ENCODE results near the gene UBE2E2.
"Not testable (repeated sequence)": the region's sequence is repeated elsewhere in the genome, so short reads cannot be mapped to it uniquely, and the experiment has no call there.

UBE2E2 gene

GRCh38 chr3:23343509-23343908 is 140.4 kb downstream of the UBE2E2 start:
- H3K27me3 ChIP-seq (ENCODE audit: insufficient read depth, low read length) = no peaks in the 10 kb centered on the region
- H3K27ac ChIP-seq (ENCODE audit: low read length) = no peak overlapping the region
- H3K4me1 ChIP-seq (ENCODE audit: insufficient read depth, low read length) = no peaks in the 10 kb centered on the region; the same call in 1 of the 2 replicates
- H3K9me3 ChIP-seq (ENCODE audit: insufficient read depth, low read depth, low read length) = peaks cover 6% of the 10 kb centered on the region
- no peak overlapping the region for H3K4me3 ChIP-seq (ENCODE audit: low read length)
- 0 out of 2 replicates have a peak, but pooled peaks cover 2% of the 10 kb centered on the region for H3K36me3 ChIP-seq (ENCODE audit: insufficient read depth, low read depth, low read length)
- H3K9ac ChIP-seq (ENCODE audit: low read depth, low read length) = no peak overlapping the region

- H3K4me1 ChIP-seq (ENCODE audit: insufficient read depth, low read length) = no peaks in the 10 kb centered on the region; the same call in 1 of the 2 replicates
These were observed 141.8 kb downstream of the UBE2E2 start for GRCh38 chr3:23344886-23345285.

GRCh38 chr3:23349444-23349843 is 146.3 kb downstream of the UBE2E2 start:
- not testable (repeated sequence) for H3K36me3 ChIP-seq (ENCODE audit: insufficient read depth, low read depth, low read length); H3K4me1 ChIP-seq (ENCODE audit: insufficient read depth, low read length); H3K4me3 ChIP-seq (ENCODE audit: low read length); H3K27ac ChIP-seq (ENCODE audit: low read length); H3K27me3 ChIP-seq (ENCODE audit: insufficient read depth, low read length); H3K9ac ChIP-seq (ENCODE audit: low read depth, low read length)
- peaks cover 16% of the 10 kb centered on the region for H3K9me3 ChIP-seq (ENCODE audit: insufficient read depth, low read depth, low read length)

More at GRCh38 chr3:23344886-23345285, 141.8 kb downstream of the UBE2E2 start:
- Histone ChIP-seq H3K36me3 (ENCODE audit: insufficient read depth, low read depth, low read length) (0 out of 2 replicates have a peak, but pooled peaks cover 7% of the 10 kb centered on the region), H3K9me3 (ENCODE audit: insufficient read depth, low read depth, low read length) (peaks cover 16% of the 10 kb centered on the region), H3K27me3 (ENCODE audit: insufficient read depth, low read length) (no peaks in the 10 kb centered on the region), H3K9ac (ENCODE audit: low read depth, low read length) (no peak overlapping the region), H3K4me3 (ENCODE audit: low read length) (no peak overlapping the region), H3K27ac (ENCODE audit: low read length) (no peak overlapping the region)

- no peaks in the 10 kb centered on the region for H3K4me1 ChIP-seq (ENCODE audit: insufficient read depth, low read length)
- H3K9ac ChIP-seq (ENCODE audit: low read depth, low read length) = no peak overlapping the region
- no peak overlapping the region for H3K4me3 ChIP-seq (ENCODE audit: low read length)
- H3K36me3 ChIP-seq (ENCODE audit: insufficient read depth, low read depth, low read length) = no peaks in the 10 kb centered on the region
- no peaks in the 10 kb centered on the region for H3K27me3 ChIP-seq (ENCODE audit: insufficient read depth, low read length)
- H3K9me3 ChIP-seq (ENCODE audit: insufficient read depth, low read depth, low read length) = no peaks in the 10 kb centered on the region
- no peak overlapping the region for H3K27ac ChIP-seq (ENCODE audit: low read length)
These were observed 153.0 kb downstream of the UBE2E2 start for GRCh38 chr3:23356169-23356568.

- Histone ChIP-seq H3K4me3 (ENCODE audit: low read length) (no peak overlapping the region), H3K27ac (ENCODE audit: low read length) (no peak overlapping the region), H3K27me3 (ENCODE audit: insufficient read depth, low read length) (no peaks in the 10 kb centered on the region), H3K36me3 (ENCODE audit: insufficient read depth, low read depth, low read length) (no peaks in the 10 kb centered on the region), H3K9ac (ENCODE audit: low read depth, low read length) (no peak overlapping the region), H3K9me3 (ENCODE audit: insufficient read depth, low read depth, low read length) (no peaks in the 10 kb centered on the region), H3K4me1 (ENCODE audit: insufficient read depth, low read length) (no peaks in the 10 kb centered on the region)
These were observed 153.8 kb downstream of the UBE2E2 start for GRCh38 chr3:23356923-23357322.

DNA sequence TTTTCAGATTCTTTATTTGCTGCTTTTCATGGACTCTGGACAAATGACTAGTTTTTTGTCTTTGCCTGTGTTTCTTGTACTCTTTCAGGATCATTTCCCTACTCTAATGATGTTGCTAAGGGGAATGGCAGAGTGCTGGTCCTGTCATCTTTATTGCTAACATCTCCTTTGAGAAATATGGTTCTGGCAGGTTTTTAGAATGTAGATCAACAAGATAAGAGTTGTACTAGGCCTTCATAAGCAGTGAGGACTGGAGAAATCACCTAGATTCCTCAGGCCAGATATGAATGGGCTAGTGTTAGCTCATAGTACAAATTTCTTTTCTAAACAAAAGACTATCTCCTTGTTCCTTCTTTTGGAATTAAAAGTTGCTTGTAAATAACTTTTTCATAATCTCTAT is 156.0 kb downstream of the UBE2E2 start:
- Histone ChIP-seq H3K4me3 (ENCODE audit: low read length) (no peak overlapping the region), H3K4me1 (ENCODE audit: insufficient read depth, low read length) (no peaks in the 10 kb centered on the region), H3K27ac (ENCODE audit: low read length) (no peak overlapping the region), H3K36me3 (ENCODE audit: insufficient read depth, low read depth, low read length) (no peaks in the 10 kb centered on the region), H3K9me3 (ENCODE audit: insufficient read depth, low read depth, low read length) (no peaks in the 10 kb centered on the region), H3K27me3 (ENCODE audit: insufficient read depth, low read length) (no peaks in the 10 kb centered on the region), H3K9ac (ENCODE audit: low read depth, low read length) (no peak overlapping the region)

DNA sequence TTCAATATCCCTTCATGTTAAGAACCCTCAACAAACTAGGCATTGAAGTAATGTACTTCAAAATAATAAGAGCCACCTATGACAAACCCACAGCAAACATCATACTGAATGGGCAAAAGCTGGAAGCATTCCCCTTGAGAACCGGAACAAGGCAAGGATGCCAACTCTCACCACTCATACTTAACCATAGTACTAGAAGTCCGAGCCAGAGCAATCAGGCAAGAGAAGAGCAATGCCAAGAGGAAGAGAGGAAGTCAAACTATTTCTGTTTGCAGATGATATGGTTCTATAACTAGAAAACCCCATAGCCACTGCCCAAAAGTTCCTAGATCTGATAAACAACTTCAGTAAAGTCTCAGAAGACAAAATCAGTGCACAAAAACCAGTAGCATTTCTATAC is 161.9 kb downstream of the UBE2E2 start:
- H3K27me3 ChIP-seq (ENCODE audit: insufficient read depth, low read length) = no peaks in the 10 kb centered on the region
- H3K9me3 ChIP-seq (ENCODE audit: insufficient read depth, low read depth, low read length) = no peaks in the 10 kb centered on the region
- H3K9ac ChIP-seq (ENCODE audit: low read depth, low read length) = no peak overlapping the region
- H3K27ac ChIP-seq (ENCODE audit: low read length) = no peak overlapping the region
- no peak overlapping the region for H3K4me3 ChIP-seq (ENCODE audit: low read length)
- no peaks in the 10 kb centered on the region for H3K36me3 ChIP-seq (ENCODE audit: insufficient read depth, low read depth, low read length)
- no peaks in the 10 kb centered on the region for H3K4me1 ChIP-seq (ENCODE audit: insufficient read depth, low read length)

DNA sequence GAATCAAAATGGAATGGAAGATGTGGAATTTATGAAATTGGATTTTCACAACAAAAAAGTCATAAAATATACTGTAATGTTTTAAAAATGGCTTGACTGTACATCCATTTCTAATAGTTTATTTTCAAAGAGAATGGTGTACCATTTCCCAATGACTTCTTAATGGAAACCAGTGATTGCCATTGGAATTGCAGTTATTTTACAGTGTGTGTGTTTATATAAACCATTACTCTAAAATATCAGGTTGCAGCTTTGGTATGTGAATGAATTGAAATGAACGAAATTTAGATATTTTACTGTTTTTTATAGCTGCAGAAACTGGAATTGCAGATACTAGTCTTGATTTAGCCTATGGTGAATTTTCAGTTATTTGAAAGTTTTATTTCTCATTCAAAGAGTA is 165.6 kb downstream of the UBE2E2 start:
- Histone ChIP-seq H3K4me1 (ENCODE audit: insufficient read depth, low read length) (peaks cover 13% of the 10 kb centered on the region; the same call in 1 of the 2 replicates), H3K27ac (ENCODE audit: low read length) (no peak overlapping the region), H3K27me3 (ENCODE audit: insufficient read depth, low read length) (no peaks in the 10 kb centered on the region), H3K9ac (ENCODE audit: low read depth, low read length) (no peak overlapping the region), H3K4me3 (ENCODE audit: low read length) (no peak overlapping the region), H3K9me3 (ENCODE audit: insufficient read depth, low read depth, low read length) (no peaks in the 10 kb centered on the region), H3K36me3 (ENCODE audit: insufficient read depth, low read depth, low read length) (no peaks in the 10 kb centered on the region)

DNA sequence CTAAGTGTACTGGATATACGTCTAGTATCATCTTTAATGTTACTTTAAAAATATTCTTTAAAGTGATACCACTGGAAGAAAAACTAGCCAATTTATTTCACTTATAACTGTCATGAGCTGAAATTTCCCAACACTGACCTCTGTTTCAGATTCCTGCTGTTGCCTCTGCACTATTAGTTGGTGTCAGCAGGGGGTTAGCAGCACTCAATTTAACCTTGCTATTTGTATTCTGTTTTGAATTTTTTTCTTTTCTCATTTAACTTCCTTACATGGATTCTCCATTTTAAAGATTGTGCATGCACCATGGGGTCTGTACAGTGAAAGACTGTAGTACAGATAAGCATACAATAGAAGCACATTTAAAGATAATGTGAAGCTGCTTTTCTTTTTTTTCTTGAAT is 169.2 kb downstream of the UBE2E2 start:
- H3K36me3 ChIP-seq (ENCODE audit: insufficient read depth, low read depth, low read length) = no peaks in the 10 kb centered on the region
- H3K9ac ChIP-seq (ENCODE audit: low read depth, low read length) = no peak overlapping the region
- no peak overlapping the region for H3K27ac ChIP-seq (ENCODE audit: low read length)
- H3K4me1 ChIP-seq (ENCODE audit: insufficient read depth, low read length) = peaks cover 13% of the 10 kb centered on the region; the same call in 1 of the 2 replicates
- no peaks in the 10 kb centered on the region for H3K27me3 ChIP-seq (ENCODE audit: insufficient read depth, low read length)
- H3K4me3 ChIP-seq (ENCODE audit: low read length) = no peak overlapping the region
- H3K9me3 ChIP-seq (ENCODE audit: insufficient read depth, low read depth, low read length) = no peaks in the 10 kb centered on the region

DNA sequence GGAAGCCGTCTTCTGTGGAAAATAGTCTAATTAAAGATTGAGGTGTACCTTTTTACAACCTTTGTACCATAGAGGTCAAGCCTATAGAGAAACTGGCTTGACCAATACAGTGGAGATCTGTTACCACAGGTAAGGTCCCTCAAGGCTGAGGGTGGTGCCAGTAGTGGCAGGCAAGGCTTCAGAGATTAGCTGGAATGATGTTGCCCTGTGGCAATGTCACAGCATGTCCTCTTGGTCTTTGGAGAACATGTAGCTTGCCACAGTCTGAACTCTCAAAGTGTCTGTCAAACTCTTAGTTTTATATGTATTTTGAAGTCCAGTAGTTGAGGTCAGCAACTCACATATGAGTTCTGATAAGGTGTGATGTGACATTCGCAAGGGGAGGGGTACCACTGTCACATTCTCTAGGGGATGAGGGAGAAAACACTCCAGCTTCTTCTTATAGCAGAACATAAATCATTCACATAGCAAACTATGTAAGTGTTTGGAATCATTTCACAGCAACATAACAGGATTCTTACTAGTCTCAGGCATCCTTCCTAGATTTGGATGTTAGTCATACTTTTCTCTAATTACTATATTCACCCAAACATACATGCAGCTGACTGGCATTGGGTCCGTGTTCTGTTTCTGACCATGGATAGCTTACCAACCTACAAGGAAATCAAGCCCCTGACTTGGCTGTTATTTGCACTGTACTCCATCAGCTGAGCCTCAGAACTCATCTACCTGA is 173.6 kb downstream of the UBE2E2 start:
- Histone ChIP-seq H3K27me3 (ENCODE audit: insufficient read depth, low read length) (no peaks in the 10 kb centered on the region), H3K4me1 (ENCODE audit: insufficient read depth, low read length) (peaks cover 13% of the 10 kb centered on the region; the same call in 1 of the 2 replicates), H3K27ac (ENCODE audit: low read length) (no peak overlapping the region), H3K36me3 (ENCODE audit: insufficient read depth, low read depth, low read length) (no peaks in the 10 kb centered on the region), H3K9me3 (ENCODE audit: insufficient read depth, low read depth, low read length) (no peaks in the 10 kb centered on the region), H3K9ac (ENCODE audit: low read depth, low read length) (no peak overlapping the region), H3K4me3 (ENCODE audit: low read length) (no peak overlapping the region)

GRCh38 chr3:23377928-23378672 is 175.0 kb downstream of the UBE2E2 start:
- H3K9ac ChIP-seq (ENCODE audit: low read depth, low read length) = no peak overlapping the region
- H3K36me3 ChIP-seq (ENCODE audit: insufficient read depth, low read depth, low read length) = no peaks in the 10 kb centered on the region
- H3K4me1 ChIP-seq (ENCODE audit: insufficient read depth, low read length) = peaks cover 3% of the 10 kb centered on the region; the same call in 1 of the 2 replicates
- no peak overlapping the region for H3K4me3 ChIP-seq (ENCODE audit: low read length)
- H3K27ac ChIP-seq (ENCODE audit: low read length) = no peak overlapping the region
- no peaks in the 10 kb centered on the region for H3K27me3 ChIP-seq (ENCODE audit: insufficient read depth, low read length)
- H3K9me3 ChIP-seq (ENCODE audit: insufficient read depth, low read depth, low read length) = no peaks in the 10 kb centered on the region

GRCh38 chr3:23383875-23384274 is 180.7 kb downstream of the UBE2E2 start:
- H3K4me1 ChIP-seq (ENCODE audit: insufficient read depth, low read length) = peaks cover 5% of the 10 kb centered on the region; the same call in 1 of the 2 replicates
- H3K27me3 ChIP-seq (ENCODE audit: insufficient read depth, low read length) = no peaks in the 10 kb centered on the region
- no peaks in the 10 kb centered on the region for H3K36me3 ChIP-seq (ENCODE audit: insufficient read depth, low read depth, low read length)
- H3K27ac ChIP-seq (ENCODE audit: low read length) = no peak overlapping the region
- H3K9me3 ChIP-seq (ENCODE audit: insufficient read depth, low read depth, low read length) = no peaks in the 10 kb centered on the region
- H3K4me3 ChIP-seq (ENCODE audit: low read length) = no peak overlapping the region
- no peak overlapping the region for H3K9ac ChIP-seq (ENCODE audit: low read depth, low read length)

Data from iPS-20b (cell line).